AG09319 (cell line): ENCODE measurements around the gene NGLY1.

Source experiments
- DNase-seq: peaks from one replicate; pipeline ENCODE4 v3.0.0-alpha.2; 2010; ENCODE audit warnings: low read depth; ENCODE audit errors: extremely low read depth
- CTCF ChIP-seq: IDR thresholded peaks from 2 replicates; pipeline ENCODE4 v1.5.1; 2011; ENCODE audit warnings: low read depth, mild to moderate bottlenecking, inconsistent platforms, low read length, moderate library complexity

NGLY1 gene

GRCh38 chr3:25728101-25728500 is 55.1 kb downstream of the NGLY1 start:
- no peak for TF ChIP-seq CTCF
- no peak for DNase-seq

GRCh38 chr3:25727316-25727715 is 55.9 kb downstream of the NGLY1 start:
- no peak for TF ChIP-seq CTCF
- DNase-seq = no peak

GRCh38 chr3:25725810-25726209 is 57.4 kb downstream of the NGLY1 start:
- DNase-seq = no peak
- TF ChIP-seq CTCF = no peak

GRCh38 chr3:25724948-25725645 is 58.1 kb downstream of the NGLY1 start:
- no peak for TF ChIP-seq CTCF
- no peak for DNase-seq

- no peak for DNase-seq
- no peak for TF ChIP-seq CTCF
Observed at GRCh38 chr3:25723802-25724201, 59.4 kb downstream of the NGLY1 start.

GRCh38 chr3:25719321-25719720 is 63.9 kb downstream of the NGLY1 start:
- TF ChIP-seq CTCF = no peak
- DNase-seq = no peak

GRCh38 chr3:25713341-25713985 is 69.8 kb downstream of the NGLY1 start:
- DNase-seq = no peak
- no peak for TF ChIP-seq CTCF
